Fibroblast of lung (primary cell): ENCODE data around the gene NRAP.

Experiments
- EZH2 ChIP-seq: IDR thresholded peaks from 2 replicates; pipeline ENCODE4 v1.5.1; 2012; ENCODE audit warnings: low read length, control low read depth, mild to moderate bottlenecking; ENCODE audit errors: missing control alignments
- TF ChIP-seq, protein P1 (sequence below), 2 donors: IDR thresholded peaks in 1 of 2; conservative IDR thresholded peaks in 1 of 2; 1 replicate in 1 of 2; 2 replicates in 1 of 2; pipeline ENCODE4 v1.5.1; 2011 to 2012; ENCODE audit warnings: low read length in 2 of 2, control low read depth in 1 of 2, inconsistent platforms in 1 of 2, low read depth in 1 of 2, mild to moderate bottlenecking in 1 of 2

DNA sequence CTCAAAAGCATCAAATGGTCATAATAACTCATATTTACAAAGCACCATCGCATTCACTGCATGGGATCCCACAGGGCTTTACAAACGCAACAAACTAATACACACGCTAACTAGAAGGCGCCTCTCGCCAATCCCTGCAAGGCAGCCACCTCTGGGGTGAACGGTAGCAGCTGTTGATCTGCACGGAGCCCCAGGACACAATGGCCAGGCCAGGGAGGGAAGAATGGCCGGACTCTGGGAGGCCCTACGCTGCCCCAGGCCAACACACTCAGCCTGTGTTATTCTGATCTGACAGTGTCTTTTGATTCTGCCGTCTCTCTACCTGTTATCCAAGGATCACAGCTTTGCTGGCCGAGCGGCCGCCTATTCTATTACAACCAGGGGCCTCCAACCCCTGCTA is 69.2 kb downstream of the NRAP start:
- TF ChIP-seq, protein P1, sequence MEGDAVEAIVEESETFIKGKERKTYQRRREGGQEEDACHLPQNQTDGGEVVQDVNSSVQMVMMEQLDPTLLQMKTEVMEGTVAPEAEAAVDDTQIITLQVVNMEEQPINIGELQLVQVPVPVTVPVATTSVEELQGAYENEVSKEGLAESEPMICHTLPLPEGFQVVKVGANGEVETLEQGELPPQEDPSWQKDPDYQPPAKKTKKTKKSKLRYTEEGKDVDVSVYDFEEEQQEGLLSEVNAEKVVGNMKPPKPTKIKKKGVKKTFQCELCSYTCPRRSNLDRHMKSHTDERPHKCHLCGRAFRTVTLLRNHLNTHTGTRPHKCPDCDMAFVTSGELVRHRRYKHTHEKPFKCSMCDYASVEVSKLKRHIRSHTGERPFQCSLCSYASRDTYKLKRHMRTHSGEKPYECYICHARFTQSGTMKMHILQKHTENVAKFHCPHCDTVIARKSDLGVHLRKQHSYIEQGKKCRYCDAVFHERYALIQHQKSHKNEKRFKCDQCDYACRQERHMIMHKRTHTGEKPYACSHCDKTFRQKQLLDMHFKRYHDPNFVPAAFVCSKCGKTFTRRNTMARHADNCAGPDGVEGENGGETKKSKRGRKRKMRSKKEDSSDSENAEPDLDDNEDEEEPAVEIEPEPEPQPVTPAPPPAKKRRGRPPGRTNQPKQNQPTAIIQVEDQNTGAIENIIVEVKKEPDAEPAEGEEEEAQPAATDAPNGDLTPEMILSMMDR (conservative IDR thresholded peaks at IDR 0.05 in 1 of 2, IDR thresholded peaks at IDR 0.05 in 1 of 2; ENCODE audit: low read depth in 1 of 2, low read length in 2 of 2) = no peak
- TF ChIP-seq EZH2 = no peak
